ENCODE data around the gene UNC13B. TPM values are rescaled to one million over a fixed set of nuclear protein-coding genes. Genes with fewer than 3 reads are reported as not detected.

The UNC13B gene
- total and polyA plus RNA-seq, 3 experiments from 2014 or later = 0.54 to 3.5 (median 3.2) TPM

DNA sequence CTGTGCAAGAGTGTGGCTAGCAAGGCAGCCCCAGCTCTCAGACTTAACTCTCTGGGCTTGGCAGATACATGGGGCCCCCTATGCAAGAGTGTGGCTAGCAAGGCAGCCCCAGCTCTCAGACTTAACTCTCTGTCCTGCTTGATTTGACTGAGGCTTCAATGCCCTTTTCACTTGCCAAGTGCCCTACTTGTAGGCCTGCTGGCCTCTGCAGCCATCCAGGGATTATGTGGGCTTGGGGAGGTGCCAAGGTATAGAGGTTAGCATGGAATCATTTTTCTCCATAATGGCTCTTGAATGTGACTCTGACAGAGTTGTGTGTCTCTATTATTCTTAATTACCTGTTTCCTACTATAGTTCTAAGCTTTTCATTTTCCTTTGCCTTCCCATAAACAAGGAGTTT, 212.6 kb downstream of the UNC13B start:
- ChIA-PET POLR2A (no interaction called here), CTCF (no interaction called here)
- Histone ChIP-seq H3K4me1 (ENCODE audit: insufficient read depth, low read length) (no peaks in the 10 kb centered on the region), H3K27ac (ENCODE audit: low read depth, low read length) (no peak overlapping the region), H3K4me3 (ENCODE audit: low read length) (no peak overlapping the region), H3K36me3 (ENCODE audit: insufficient read depth, low read length) (no peaks in the 10 kb centered on the region), H3K27me3 (ENCODE audit: insufficient read depth, low read length, poor library complexity, severe bottlenecking) (no peaks in the 10 kb centered on the region), H3K9me3 (ENCODE audit: low read length) (no peaks in the 10 kb centered on the region)
- H3K27ac Mint-ChIP-seq = no peak overlapping the region
- H3K4me3 Mint-ChIP-seq = no peak overlapping the region
- no peak for DNase-seq
- no peaks in the 10 kb centered on the region for H3K9me3 Mint-ChIP-seq
- H3K27me3 Mint-ChIP-seq = peaks cover 0 to 2% of the 10 kb centered on the region in 2 donors
- H3K4me1 Mint-ChIP-seq = no peaks in the 10 kb centered on the region
- H3K36me3 Mint-ChIP-seq = no peaks in the 10 kb centered on the region

DNA sequence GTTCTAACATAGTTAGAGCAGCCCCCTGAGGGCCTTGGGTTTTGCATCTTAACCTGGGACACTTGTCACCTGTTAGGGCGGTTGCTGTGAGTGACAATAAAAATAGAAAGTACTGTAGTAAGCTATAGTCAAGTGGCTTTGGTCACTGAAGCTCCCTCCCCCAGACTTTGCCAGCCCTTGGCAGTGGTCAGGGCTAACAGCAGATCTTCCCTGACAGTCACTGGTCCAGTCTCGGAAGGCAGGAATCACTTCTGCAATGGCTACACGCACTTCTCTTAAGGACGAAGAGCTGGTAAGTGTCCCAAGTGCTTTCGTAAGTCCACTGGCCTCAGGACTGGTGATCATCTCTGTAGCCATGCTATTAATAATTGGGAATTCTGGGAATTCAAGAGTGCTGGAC, 213.1 kb downstream of the UNC13B start:
- H3K27ac ChIP-seq (ENCODE audit: low read depth, low read length) = no peak overlapping the region
- H3K4me3 Mint-ChIP-seq = no peak overlapping the region
- no peaks in the 10 kb centered on the region for H3K4me1 Mint-ChIP-seq
- CTCF ChIA-PET = no interaction called here
- no peaks in the 10 kb centered on the region for H3K36me3 Mint-ChIP-seq
- no peak for DNase-seq
- H3K9me3 Mint-ChIP-seq = no peaks in the 10 kb centered on the region
- no peaks in the 10 kb centered on the region for H3K4me1 ChIP-seq (ENCODE audit: insufficient read depth, low read length)
- no peaks in the 10 kb centered on the region for H3K27me3 ChIP-seq (ENCODE audit: insufficient read depth, low read length, poor library complexity, severe bottlenecking)
- no peaks in the 10 kb centered on the region for H3K9me3 ChIP-seq (ENCODE audit: low read length)
- H3K4me3 ChIP-seq (ENCODE audit: low read length) = no peak overlapping the region
- no peaks in the 10 kb centered on the region for H3K36me3 ChIP-seq (ENCODE audit: insufficient read depth, low read length)
- no peak overlapping the region for H3K27ac Mint-ChIP-seq
- peaks cover 0 to 2% of the 10 kb centered on the region in 2 donors for H3K27me3 Mint-ChIP-seq
- POLR2A ChIA-PET = no interaction called here

DNA sequence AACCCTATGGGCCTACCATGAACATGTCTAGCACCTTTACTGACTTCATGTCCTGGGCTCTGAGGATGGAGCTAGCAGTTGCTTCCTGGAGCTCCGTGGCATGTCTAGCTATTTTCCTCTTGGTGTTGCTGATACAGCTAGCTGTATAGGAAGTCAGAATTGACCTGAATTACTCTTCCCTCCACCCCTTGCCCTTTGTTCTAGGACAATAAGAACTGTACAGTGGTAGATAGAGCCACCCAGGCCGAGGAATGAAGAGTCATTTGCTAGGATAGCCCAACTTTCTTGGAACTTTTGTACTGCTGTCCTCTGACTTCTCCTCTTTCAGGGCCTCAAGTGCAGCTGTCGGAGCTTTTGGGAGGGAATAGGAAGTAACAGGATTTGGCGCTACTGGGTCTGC, 218.2 kb downstream of the UNC13B start:
- H3K9me3 Mint-ChIP-seq = no peaks in the 10 kb centered on the region

DNA sequence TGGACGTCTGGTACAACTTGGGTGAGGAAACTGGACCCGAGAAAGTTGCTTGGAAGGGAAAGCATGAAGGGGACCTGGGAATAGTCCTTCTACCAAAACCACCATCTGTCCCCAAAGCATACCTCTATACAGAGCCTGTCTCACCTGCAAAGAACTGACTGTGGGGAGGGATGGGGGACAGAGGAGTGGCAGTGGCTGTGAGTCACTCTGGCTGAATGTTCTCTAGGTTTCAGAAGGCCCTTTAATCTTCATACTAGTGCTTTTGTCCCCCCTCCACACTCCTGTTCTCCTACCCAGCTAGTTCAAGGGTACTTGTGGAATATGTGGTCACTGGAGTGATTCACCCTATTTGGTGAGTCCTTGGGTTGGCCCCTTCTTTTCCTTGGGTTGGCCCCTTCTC, 218.8 kb downstream of the UNC13B start:
- POLR2A ChIA-PET = no interaction called here
- H3K36me3 Mint-ChIP-seq = no peaks in the 10 kb centered on the region
- no peaks in the 10 kb centered on the region for H3K27me3 ChIP-seq (ENCODE audit: insufficient read depth, low read length, poor library complexity, severe bottlenecking)

More for the DNA sequence above, 218.2 kb downstream of the UNC13B start:
- Mint-ChIP-seq H3K27ac (no peak overlapping the region), H3K27me3 (peaks cover 4 to 8% of the 10 kb centered on the region in 2 donors), H3K4me3 (no peak overlapping the region), H3K36me3 (no peaks in the 10 kb centered on the region), H3K4me1 (no peaks in the 10 kb centered on the region)
- H3K9me3 ChIP-seq (ENCODE audit: low read length) = no peaks in the 10 kb centered on the region
- POLR2A ChIA-PET = no interaction called here
- CTCF ChIA-PET = no interaction called here
- DNase-seq = no peak
- no peak overlapping the region for H3K27ac ChIP-seq (ENCODE audit: low read depth, low read length)
- no peaks in the 10 kb centered on the region for H3K27me3 ChIP-seq (ENCODE audit: insufficient read depth, low read length, poor library complexity, severe bottlenecking)
- no peaks in the 10 kb centered on the region for H3K4me1 ChIP-seq (ENCODE audit: insufficient read depth, low read length)
- no peaks in the 10 kb centered on the region for H3K36me3 ChIP-seq (ENCODE audit: insufficient read depth, low read length)
- no peak overlapping the region for H3K4me3 ChIP-seq (ENCODE audit: low read length)

DNA sequence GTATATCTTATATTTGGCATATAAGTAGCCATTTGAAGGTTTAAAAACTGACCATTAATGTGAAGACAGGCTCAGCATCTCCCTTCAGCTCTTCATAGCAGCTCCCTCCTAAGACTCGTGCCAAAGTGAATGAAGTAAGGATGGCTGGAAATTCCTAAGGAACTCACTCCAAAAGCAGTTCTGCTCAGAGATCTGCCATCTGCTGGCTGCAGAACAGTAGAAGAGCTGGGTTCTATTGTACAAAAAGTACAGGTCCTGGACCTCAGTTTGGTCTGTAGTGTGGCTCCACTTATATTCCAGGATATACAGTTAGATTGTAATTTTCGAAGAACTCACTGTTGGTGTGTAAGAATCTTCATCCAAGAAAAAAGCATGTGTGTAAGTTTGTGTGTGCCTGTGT, 223.2 kb downstream of the UNC13B start:
- POLR2A ChIA-PET = no interaction called here

More for the DNA sequence above, 218.8 kb downstream of the UNC13B start:
- CTCF ChIA-PET = no interaction called here
- H3K27me3 Mint-ChIP-seq = peaks cover 4 to 11% of the 10 kb centered on the region in 2 donors
- no peak overlapping the region for H3K27ac Mint-ChIP-seq
- no peak overlapping the region for H3K27ac ChIP-seq (ENCODE audit: low read depth, low read length)
- DNase-seq = no peak
- H3K4me3 ChIP-seq (ENCODE audit: low read length) = no peak overlapping the region
- no peaks in the 10 kb centered on the region for H3K9me3 ChIP-seq (ENCODE audit: low read length)
- H3K9me3 Mint-ChIP-seq = no peaks in the 10 kb centered on the region
- H3K4me1 ChIP-seq (ENCODE audit: insufficient read depth, low read length) = no peaks in the 10 kb centered on the region
- H3K4me1 Mint-ChIP-seq = no peaks in the 10 kb centered on the region
- H3K4me3 Mint-ChIP-seq = no peak overlapping the region
- H3K36me3 ChIP-seq (ENCODE audit: insufficient read depth, low read length) = no peaks in the 10 kb centered on the region

DNA sequence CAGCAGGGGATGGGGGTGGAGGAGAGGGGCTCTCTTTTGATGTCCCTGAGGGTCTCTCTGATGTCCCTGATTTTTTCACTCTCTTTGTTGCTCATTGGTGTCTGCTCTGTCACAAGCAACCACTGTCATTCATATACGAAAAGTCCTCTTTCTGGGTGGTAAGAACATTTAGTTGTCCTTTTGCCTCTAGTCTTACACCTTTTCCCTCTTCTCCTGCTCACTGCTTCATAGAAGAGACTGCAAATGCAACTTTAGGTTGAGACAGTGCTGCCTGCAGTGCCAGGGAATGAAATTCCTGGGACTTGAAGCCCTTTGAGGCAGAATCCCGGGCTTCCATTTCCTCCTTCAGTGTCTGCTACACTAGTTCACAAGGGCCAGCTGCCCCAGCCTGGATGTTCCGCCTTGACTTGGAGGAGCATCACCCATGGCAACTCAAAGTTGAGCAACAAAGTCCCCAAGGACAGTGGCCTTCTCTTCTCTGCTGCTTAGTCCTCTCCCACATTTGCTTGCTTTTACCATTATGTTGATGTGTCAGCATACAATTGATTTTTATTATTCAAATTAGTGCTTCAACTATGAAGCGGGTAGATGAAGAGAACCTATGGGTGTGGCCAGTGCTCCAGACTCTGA, 233.4 kb downstream of the UNC13B start:
- H3K27me3 ChIP-seq (ENCODE audit: insufficient read depth, low read length, poor library complexity, severe bottlenecking) = no peaks in the 10 kb centered on the region
- H3K4me3 Mint-ChIP-seq = no peak overlapping the region
- no peak overlapping the region for H3K4me3 ChIP-seq (ENCODE audit: low read length)
- ChIA-PET CTCF (no interaction called here), POLR2A (no interaction called here)
- H3K9me3 ChIP-seq (ENCODE audit: low read length) = no peaks in the 10 kb centered on the region
- peaks cover 0 to 4% (median 0%) of the 10 kb centered on the region in 3 donors for H3K36me3 Mint-ChIP-seq
- no peak for DNase-seq
- no peaks in the 10 kb centered on the region for H3K4me1 Mint-ChIP-seq
- H3K27ac Mint-ChIP-seq = no peak overlapping the region
- no peaks in the 10 kb centered on the region for H3K36me3 ChIP-seq (ENCODE audit: insufficient read depth, low read length)
- H3K27me3 Mint-ChIP-seq = peaks cover 5 to 10% of the 10 kb centered on the region in 2 donors
- H3K27ac ChIP-seq (ENCODE audit: low read depth, low read length) = no peak overlapping the region
- H3K4me1 ChIP-seq (ENCODE audit: insufficient read depth, low read length) = no peaks in the 10 kb centered on the region
- H3K9me3 Mint-ChIP-seq = no peaks in the 10 kb centered on the region

More for the DNA sequence above, 223.2 kb downstream of the UNC13B start:
- Mint-ChIP-seq H3K36me3 (no peaks in the 10 kb centered on the region), H3K9me3 (no peaks in the 10 kb centered on the region), H3K4me1 (no peaks in the 10 kb centered on the region), H3K4me3 (no peak overlapping the region), H3K27ac (no peak overlapping the region), H3K27me3 (peaks cover 5 to 27% of the 10 kb centered on the region in 2 donors)
- CTCF ChIA-PET = no interaction called here
- DNase-seq = no peak
- no peaks in the 10 kb centered on the region for H3K36me3 ChIP-seq (ENCODE audit: insufficient read depth, low read length)
- H3K27me3 ChIP-seq (ENCODE audit: insufficient read depth, low read length, poor library complexity, severe bottlenecking) = no peaks in the 10 kb centered on the region
- H3K27ac ChIP-seq (ENCODE audit: low read depth, low read length) = no peak overlapping the region
- no peak overlapping the region for H3K4me3 ChIP-seq (ENCODE audit: low read length)
- no peaks in the 10 kb centered on the region for H3K9me3 ChIP-seq (ENCODE audit: low read length)
- H3K4me1 ChIP-seq (ENCODE audit: insufficient read depth, low read length) = no peaks in the 10 kb centered on the region

DNA sequence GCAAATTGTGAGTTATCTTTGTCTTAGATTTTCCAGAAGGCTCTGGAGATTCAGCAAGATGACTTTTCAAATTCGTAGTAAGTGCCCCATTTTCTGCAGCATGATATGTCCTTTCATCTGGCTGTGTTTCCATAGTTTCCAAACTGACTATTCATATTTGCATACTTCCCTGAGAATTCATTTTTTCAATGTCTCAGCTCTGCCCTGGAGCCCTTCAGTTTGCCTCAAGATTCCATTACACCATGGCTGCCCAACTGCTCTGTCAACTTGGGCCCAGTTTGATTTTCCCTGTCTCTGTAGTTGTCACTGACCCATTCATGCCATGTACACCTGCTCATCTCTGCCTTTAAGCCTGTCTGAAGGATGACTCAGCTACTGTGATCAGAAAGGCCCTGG, 233.9 kb downstream of the UNC13B start:
- ChIA-PET CTCF (no interaction called here), POLR2A (no interaction called here)
- DNase-seq = no peak
- Mint-ChIP-seq H3K36me3 (peaks cover 0 to 4% (median 0%) of the 10 kb centered on the region in 3 donors), H3K27me3 (peaks cover 7 to 9% of the 10 kb centered on the region in 2 donors), H3K4me3 (no peak overlapping the region), H3K4me1 (no peaks in the 10 kb centered on the region), H3K9me3 (no peaks in the 10 kb centered on the region), H3K27ac (no peak overlapping the region)
- H3K27ac ChIP-seq (ENCODE audit: low read depth, low read length) = no peak overlapping the region
- H3K4me3 ChIP-seq (ENCODE audit: low read length) = no peak overlapping the region
- no peaks in the 10 kb centered on the region for H3K9me3 ChIP-seq (ENCODE audit: low read length)
- H3K27me3 ChIP-seq (ENCODE audit: insufficient read depth, low read length, poor library complexity, severe bottlenecking) = no peaks in the 10 kb centered on the region
- H3K4me1 ChIP-seq (ENCODE audit: insufficient read depth, low read length) = no peaks in the 10 kb centered on the region
- H3K36me3 ChIP-seq (ENCODE audit: insufficient read depth, low read length) = no peaks in the 10 kb centered on the region

DNA sequence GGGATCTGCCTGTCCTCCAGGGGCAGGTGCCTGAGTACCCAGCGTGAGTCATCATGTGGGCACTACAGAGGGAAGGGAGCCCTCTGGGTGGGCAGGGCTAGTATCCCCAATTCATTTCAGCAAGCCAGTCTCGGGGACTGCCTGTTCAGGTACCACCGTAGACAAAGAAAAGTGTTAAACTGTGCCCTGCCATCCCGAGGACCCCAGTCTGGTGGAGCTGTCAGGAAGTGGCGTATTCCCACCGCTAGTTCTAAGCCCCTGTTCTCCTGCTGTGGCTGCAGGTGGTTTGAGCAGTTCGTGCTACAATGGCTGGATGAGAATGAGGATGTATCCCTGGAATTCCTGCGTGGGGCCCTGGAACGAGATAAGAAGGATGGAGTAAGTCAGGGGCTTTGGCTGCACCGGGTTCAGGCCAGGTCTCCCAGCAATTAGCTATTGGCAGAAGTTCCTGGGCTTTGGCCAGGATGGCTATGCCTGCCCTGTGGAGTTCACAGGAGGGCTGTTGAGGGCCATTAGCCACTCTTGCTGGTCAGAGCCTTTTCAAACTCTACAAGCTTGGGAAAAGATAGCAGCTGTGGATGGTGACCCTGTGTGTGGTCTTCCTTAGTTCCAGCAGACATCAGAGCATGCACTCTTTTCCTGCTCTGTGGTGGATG, 234.9 kb downstream of the UNC13B start:
- H3K27ac ChIP-seq (ENCODE audit: low read depth, low read length) = no peak overlapping the region
- no peaks in the 10 kb centered on the region for H3K36me3 ChIP-seq (ENCODE audit: insufficient read depth, low read length)
- Mint-ChIP-seq H3K27ac (no peak overlapping the region), H3K9me3 (no peaks in the 10 kb centered on the region), H3K4me3 (no peak overlapping the region), H3K27me3 (peaks cover 9% of the 10 kb centered on the region in 2 donors), H3K4me1 (no peaks in the 10 kb centered on the region), H3K36me3 (peaks cover 0 to 4% (median 0%) of the 10 kb centered on the region in 3 donors)
- DNase-seq = no peak
- ChIA-PET POLR2A (no interaction called here), CTCF (no interaction called here)
- no peaks in the 10 kb centered on the region for H3K4me1 ChIP-seq (ENCODE audit: insufficient read depth, low read length)
- no peaks in the 10 kb centered on the region for H3K27me3 ChIP-seq (ENCODE audit: insufficient read depth, low read length, poor library complexity, severe bottlenecking)
- H3K9me3 ChIP-seq (ENCODE audit: low read length) = no peaks in the 10 kb centered on the region
- no peak overlapping the region for H3K4me3 ChIP-seq (ENCODE audit: low read length)

Data from CD8-positive, alpha-beta memory T cell (primary cell).